ENCODE measurements around the gene RBM19.

- TF ChIP-seq SIN3A (IDR thresholded peaks at IDR 0.05; ENCODE audit: borderline replicate concordance, insufficient read depth, low read length): no peak
- TF ChIP-seq POLR2AphosphoS5 (IDR thresholded peaks at IDR 0.05; ENCODE audit: low read depth, low read length): no peak
- TF ChIP-seq TAF1 (IDR thresholded peaks at IDR 0.05; ENCODE audit: borderline replicate concordance, insufficient read depth, low read length): no peak
These were observed 7.2 kb upstream of the RBM19 start for GRCh38 chr12:113973109-113973904.

Data from PFSK-1 (cell line).